GM12878 (cell line): ENCODE measurements around the gene PIGM. TPM values are rescaled to one million over a fixed set of nuclear protein-coding genes. Genes with fewer than 3 reads are reported as not detected.

Source experiments
- ATAC-seq: fragments of 200-7000 bp; cut with Tn5 transposase; 3 replicates; pipeline ENCODE4 v1.9.1; 2020; ENCODE audit warnings: mild to moderate bottlenecking, moderate library complexity
- BruUV-seq: library from RNA; stranded (reverse); fragments of 400-500 nt; replicated peaks from 2 replicates; lab custom pipeline; 2021; lab: Mats Ljungman, UMichigan
- CTCF ChIA-PET: fragments of 300-600 bp; sonication (Branson Sonifier 250); formaldehyde crosslinking; extraction: SDS; loops from one replicate; lab custom pipeline; 2021; ENCODE audit warnings: inconsistent platforms; lab: Yijun Ruan, JAX
- POLR2A ChIA-PET: fragments of 350-600 bp; formaldehyde crosslinking; extraction: SDS; loops from one replicate; lab custom pipeline; 2021; ENCODE audit warnings: inconsistent platforms; lab: Charles Lee
- RAD21 ChIA-PET: fragments of 300-600 bp; sonication (Branson Sonifier 250); formaldehyde crosslinking; loops from one replicate; lab custom pipeline; 2023; ENCODE audit warnings: antibody characterized with exemption; ENCODE audit not compliant: unreplicated experiment; lab: Charles Lee
- SMC1A ChIA-PET: fragments of 300-600 bp; sonication (Branson Sonifier 250); formaldehyde crosslinking; loops from one replicate; lab custom pipeline; 2023; ENCODE audit not compliant: unreplicated experiment, uncharacterized antibody; lab: Charles Lee
- DNase-seq: peaks from one replicate; pipeline ENCODE4 v3.0.0-alpha.2; 2011; ENCODE audit warnings: low read depth, low spot score
- FAIRE-seq: peaks from 3 replicates; lab custom pipeline; 2011; peaks lifted over from hg19 to GRCh38; lab: Jason Lieb, UNC
- H2AFZ ChIP-seq: 2 replicates; pipeline ENCODE4 v1.6.0; 2011; ENCODE audit warnings: low read depth, low read length, control low read depth; ENCODE audit not compliant: control insufficient read depth
- H3K27ac ChIP-seq: 2 replicates; pipeline ENCODE4 v1.5.1; 2011; ENCODE audit warnings: control low read depth; ENCODE audit not compliant: control insufficient read depth, insufficient read depth
- H3K27me3 ChIP-seq, 2 experiments: replicated peaks in 1 of 2; 2 replicates each; pipeline versions ENCODE4 v1.6.0 to v1.6.1; 2011; ENCODE audit warnings: low read length in 1 of 2; ENCODE audit not compliant: control insufficient read depth in 2 of 2, insufficient read depth in 2 of 2
- H3K36me3 ChIP-seq, 2 experiments: 2 replicates each; pipeline ENCODE4 v1.5.1; 2011; ENCODE audit warnings: low read length in 1 of 2; ENCODE audit not compliant: control insufficient read depth in 2 of 2, insufficient read depth in 2 of 2
- H3K4me1 ChIP-seq: 2 replicates; pipeline ENCODE4 v1.6.1; 2011; ENCODE audit warnings: mild to moderate bottlenecking, low read length, moderate library complexity, mixed read lengths; ENCODE audit not compliant: control insufficient read depth, insufficient read depth
- H3K4me2 ChIP-seq: 2 replicates; pipeline ENCODE4 v1.6.0; 2011; ENCODE audit warnings: control low read depth; ENCODE audit not compliant: control insufficient read depth, insufficient read depth
- H3K4me3 ChIP-seq: fragments of 200-600 bp; sonication (generic); 2 replicates; pipeline ENCODE4 v1.5.1; 2016
- H3K79me2 ChIP-seq: 2 replicates; pipeline ENCODE4 v1.6.0; 2011; ENCODE audit warnings: low read length; ENCODE audit not compliant: control insufficient read depth, insufficient read depth
- H3K9ac ChIP-seq: 2 replicates; pipeline ENCODE4 v1.8.0; 2011; ENCODE audit warnings: low read length, control low read depth, mixed read lengths; ENCODE audit not compliant: control insufficient read depth, insufficient read depth
- H3K9me3 ChIP-seq: replicated peaks from 3 replicates; pipeline ENCODE4 v1.5.1; 2011; ENCODE audit warnings: mild to moderate bottlenecking, low read length; ENCODE audit not compliant: control insufficient read depth, insufficient read depth
- H4K20me1 ChIP-seq: 2 replicates; pipeline ENCODE4 v1.6.0; 2011; ENCODE audit not compliant: control insufficient read depth, insufficient read depth
- BCL11A ChIP-seq: IDR thresholded peaks from 2 replicates; pipeline ENCODE4 v1.6.1; 2011; ENCODE audit warnings: low read depth, low read length
- DPF2 ChIP-seq: fragments of 450-650 bp; IDR thresholded peaks from 2 replicates; pipeline ENCODE4 v1.6.1; 2017; ENCODE audit warnings: mild to moderate bottlenecking
- EZH2 ChIP-seq: IDR thresholded peaks from 2 replicates; pipeline ENCODE4 v1.6.1; 2012; ENCODE audit warnings: low read depth, mild to moderate bottlenecking, control low read depth, inconsistent platforms, low read length, borderline replicate concordance; ENCODE audit not compliant: control insufficient read depth
- MEF2A ChIP-seq: IDR thresholded peaks from 2 replicates; pipeline ENCODE4 v1.6.1; 2011; ENCODE audit warnings: low read depth, mild to moderate bottlenecking, low read length, moderate library complexity; ENCODE audit not compliant: insufficient read depth
- NKRF ChIP-seq: fragments of 450-650 bp; conservative IDR thresholded peaks from 2 replicates; pipeline ENCODE4 v1.6.1; 2017; ENCODE audit warnings: mild to moderate bottlenecking, moderate library complexity
- PBX3 ChIP-seq: IDR thresholded peaks from 2 replicates; pipeline ENCODE4 v1.6.1; 2011; ENCODE audit warnings: mild to moderate bottlenecking, low read depth, low read length, moderate library complexity; ENCODE audit not compliant: insufficient replicate concordance
- SIX5 ChIP-seq: IDR thresholded peaks from 2 replicates; pipeline ENCODE4 v1.6.1; 2011; ENCODE audit warnings: mild to moderate bottlenecking, low read depth, low read length, moderate library complexity; ENCODE audit not compliant: severe bottlenecking
- SUPT20H ChIP-seq: IDR thresholded peaks from 2 replicates; pipeline ENCODE4 v1.6.1; 2011; ENCODE audit warnings: low read depth, mild to moderate bottlenecking, low read length, moderate library complexity, borderline replicate concordance; ENCODE audit not compliant: control insufficient read depth
- TBL1XR1 ChIP-seq: IDR thresholded peaks from 2 replicates; pipeline ENCODE4 v1.6.1; 2012; ENCODE audit warnings: low read depth, low read length, improper control_type of control experiment
- WGBS: methylation state at CpG from one replicate; pipeline ENCODE4 v1.1.6; 2016; ENCODE audit warnings: low lambda C conversion rate; ENCODE audit not compliant: insufficient replicate concordance, insufficient coverage; ENCODE audit errors: missing lambda C conversion rate; 5-methylcytosine and 5-hydroxymethylcytosine counted together
- in situ Hi-C: fragments of 300-500 bp; cut with MboI; formaldehyde crosslinking; loops from 9 replicates; pipeline ENCODE4 v1.14.3; 2018; ENCODE audit warnings: mixed read lengths
- intact Hi-C: fragments of 100-400 bp; cut with micrococcal nuclease; formaldehyde crosslinking; loops from one replicate; pipeline ENCODE4 v1.14.2; 2022; ENCODE audit not compliant: unreplicated experiment
- polyA plus RNA-seq, 11 experiments: library from polyadenylated mRNA; depleted of rRNA in 4 of 11; unstranded in 6 of 11; stranded (reverse) in 5 of 11; fragments of >200 nt; fragmentation: Nextera tagmentation in 4 of 11; fragmentation: Illumina TruSeq in 1 of 11; extraction: Ambion mirVana in 4 of 11; extraction: Trizol in 1 of 11; gene quantifications; 1 replicate in 1 of 11; 2 replicates in 10 of 11; pipeline versions ENCODE4 v1.2.1 to v1.2.3, GENCODE V29; 2011 to 2016; ENCODE audit warnings: inconsistent platforms in 2 of 11, missing spikeins in 2 of 11, low read depth in 1 of 11
- total RNA-seq, 4 experiments: library from RNA; depleted of rRNA in 3 of 4; stranded (reverse); fragments of >200 nt in 3 of 4; fragmentation: Illumina TruSeq in 1 of 4; extraction: Trizol in 1 of 4; gene quantifications; 2 replicates each; pipeline versions ENCODE4 v1.2.1 to v1.2.3, GENCODE V29; 2013 to 2021
- TF ChIP-seq, protein P1 (sequence below): fragments of 450-650 bp; formaldehyde crosslinking; IDR thresholded peaks from 2 replicates; pipeline ENCODE4 v1.4.0; 2020; ENCODE audit warnings: mild to moderate bottlenecking, moderate library complexity

The PIGM gene
- total and polyA plus RNA-seq, 10 of the 15 experiments (the other 5 are each of a cell fraction or from before 2014, with no cell fraction given): 2.6 to 6.1 (median 4.6) TPM

DNA sequence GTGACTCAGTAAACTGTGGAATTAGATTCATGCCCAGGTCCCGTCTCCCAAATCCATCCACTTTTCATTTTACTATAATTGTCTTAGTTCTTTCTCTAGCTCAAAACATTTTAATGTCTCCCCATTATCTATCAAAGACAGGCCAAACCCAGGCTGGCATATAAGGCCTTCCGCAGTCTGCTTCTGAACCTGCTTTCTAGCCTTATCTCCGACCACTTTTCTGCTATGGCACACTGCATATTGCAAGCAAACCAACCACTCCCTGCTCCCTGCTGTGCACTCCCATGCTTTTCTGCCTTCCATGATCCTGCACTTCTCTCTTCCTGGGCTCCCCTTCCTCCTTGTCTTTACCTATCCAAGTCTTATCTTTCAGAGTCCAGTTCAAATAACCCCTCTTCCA, 17.3 kb upstream of the PIGM start:
- no TSS peak for BruUV-seq
- in situ Hi-C loops (no loop called here), intact Hi-C loops (no loop called here)
- WGBS: 31% methylated on average over 3 of the region's 3 CpGs
- CTCF ChIA-PET: interaction anchor here (1.0 to 49.8 kb wide), 3 partner anchors 12 to 42 kb away, joined by 3 to 1035 read pairs (median 3); partner anchors contain the start of genes IGSF8, KCNJ10 and KCNJ9
- Histone ChIP-seq H3K36me3 (no peaks in the 10 kb centered on the region), H2AFZ (no peak overlapping the region), H3K9ac (no peak overlapping the region), H3K27me3 (peaks cover 3 to 8% of the 10 kb centered on the region in 2 experiments), H4K20me1 (no peaks in the 10 kb centered on the region), H3K9me3 (no peaks in the 10 kb centered on the region), H3K27ac (no peak overlapping the region), H3K79me2 (no peaks in the 10 kb centered on the region), H3K4me2 (no peak overlapping the region), H3K4me3 (no peak overlapping the region), H3K4me1 (peaks cover 11% of the 10 kb centered on the region)
- TF ChIP-seq SUPT20H (no peak), BCL11A (no peak), MEF2A (no peak), PBX3 (no peak), EZH2 (no peak), SIX5 (no peak), TBL1XR1 (no peak), NKRF (no peak), DPF2 (no peak)
- TF ChIP-seq, protein P1, sequence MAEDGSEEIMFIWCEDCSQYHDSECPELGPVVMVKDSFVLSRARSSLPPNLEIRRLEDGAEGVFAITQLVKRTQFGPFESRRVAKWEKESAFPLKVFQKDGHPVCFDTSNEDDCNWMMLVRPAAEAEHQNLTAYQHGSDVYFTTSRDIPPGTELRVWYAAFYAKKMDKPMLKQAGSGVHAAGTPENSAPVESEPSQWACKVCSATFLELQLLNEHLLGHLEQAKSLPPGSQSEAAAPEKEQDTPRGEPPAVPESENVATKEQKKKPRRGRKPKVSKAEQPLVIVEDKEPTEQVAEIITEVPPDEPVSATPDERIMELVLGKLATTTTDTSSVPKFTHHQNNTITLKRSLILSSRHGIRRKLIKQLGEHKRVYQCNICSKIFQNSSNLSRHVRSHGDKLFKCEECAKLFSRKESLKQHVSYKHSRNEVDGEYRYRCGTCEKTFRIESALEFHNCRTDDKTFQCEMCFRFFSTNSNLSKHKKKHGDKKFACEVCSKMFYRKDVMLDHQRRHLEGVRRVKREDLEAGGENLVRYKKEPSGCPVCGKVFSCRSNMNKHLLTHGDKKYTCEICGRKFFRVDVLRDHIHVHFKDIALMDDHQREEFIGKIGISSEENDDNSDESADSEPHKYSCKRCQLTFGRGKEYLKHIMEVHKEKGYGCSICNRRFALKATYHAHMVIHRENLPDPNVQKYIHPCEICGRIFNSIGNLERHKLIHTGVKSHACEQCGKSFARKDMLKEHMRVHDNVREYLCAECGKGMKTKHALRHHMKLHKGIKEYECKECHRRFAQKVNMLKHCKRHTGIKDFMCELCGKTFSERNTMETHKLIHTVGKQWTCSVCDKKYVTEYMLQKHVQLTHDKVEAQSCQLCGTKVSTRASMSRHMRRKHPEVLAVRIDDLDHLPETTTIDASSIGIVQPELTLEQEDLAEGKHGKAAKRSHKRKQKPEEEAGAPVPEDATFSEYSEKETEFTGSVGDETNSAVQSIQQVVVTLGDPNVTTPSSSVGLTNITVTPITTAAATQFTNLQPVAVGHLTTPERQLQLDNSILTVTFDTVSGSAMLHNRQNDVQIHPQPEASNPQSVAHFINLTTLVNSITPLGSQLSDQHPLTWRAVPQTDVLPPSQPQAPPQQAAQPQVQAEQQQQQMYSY (CRISPR knock-in tag): no peak
- POLR2A ChIA-PET: no interaction called here
- ATAC-seq: no peak
- no peak for FAIRE-seq
- RAD21 ChIA-PET: no interaction called here
- SMC1A ChIA-PET: interaction anchor here (6.5 kb wide), 1 partner anchor 30 kb away, joined by 89 read pairs; the partner anchor contains the start of gene KCNJ9
- no peak for DNase-seq
